Endothelial cell of umbilical vein (primary cell): ENCODE results near the gene EIF4E1B. TPM values are rescaled to one million over a fixed set of nuclear protein-coding genes. Genes with fewer than 3 reads are reported as not detected.

Experiments used
- BruUV-seq: library from RNA; stranded (reverse); fragments of 400-500 nt; replicated peaks from 2 replicates; lab custom pipeline; 2021; lab: Mats Ljungman, UMichigan
- CTCF ChIA-PET: fragments of 300-600, 350-600 bp; sonication (Branson Sonifier 250); formaldehyde crosslinking; loops from one replicate; lab custom pipeline; 2021; ENCODE audit warnings: antibody characterized with exemption, inconsistent platforms; lab: Charles Lee
- POLR2A ChIA-PET: fragments of 300-600, 350-600 bp; sonication (Branson Sonifier 250); formaldehyde crosslinking; loops from one replicate; lab custom pipeline; 2021; ENCODE audit warnings: antibody characterized with exemption, inconsistent platforms; lab: Charles Lee
- DNase-seq: peaks from one replicate; pipeline ENCODE4 v3.0.0-alpha.2; 2011; ENCODE audit warnings: low read depth, low spot score
- FAIRE-seq: peaks from 2 replicates; lab custom pipeline; 2011; peaks lifted over from hg19 to GRCh38; lab: Jason Lieb, UNC
- H2AFZ ChIP-seq: 2 replicates; pipeline ENCODE4 v1.6.0; 2012; ENCODE audit warnings: low read depth, low read length, control low read depth, inconsistent platforms
- H3K27ac ChIP-seq: 2 replicates; pipeline ENCODE4 v1.5.1; 2011; ENCODE audit warnings: low read depth, mild to moderate bottlenecking, control low read depth, low read length, moderate library complexity; ENCODE audit not compliant: insufficient read depth
- H3K27me3 ChIP-seq, 2 experiments: 2 replicates each; pipeline versions ENCODE4 v1.6.0 to v1.6.1; 2011; ENCODE audit warnings: low read length in 2 of 2, mixed read lengths in 1 of 2; ENCODE audit not compliant: control insufficient read depth in 2 of 2, insufficient read depth in 2 of 2
- H3K36me3 ChIP-seq, 2 experiments: 2 replicates in 1 of 2; 3 replicates in 1 of 2; pipeline ENCODE4 v1.5.1; 2011; ENCODE audit warnings: low read length in 2 of 2, mild to moderate bottlenecking in 1 of 2, moderate library complexity in 1 of 2; ENCODE audit not compliant: control insufficient read depth in 2 of 2, insufficient read depth in 2 of 2; ENCODE audit errors: extremely low read depth in 1 of 2
- H3K4me1 ChIP-seq: 3 replicates; pipeline ENCODE4 v1.5.1; 2011; ENCODE audit warnings: mild to moderate bottlenecking, low read length; ENCODE audit not compliant: control insufficient read depth, insufficient read depth; ENCODE audit errors: extremely low read depth
- H3K4me2 ChIP-seq: 2 replicates; pipeline ENCODE4 v1.6.1; 2011; ENCODE audit warnings: low read length, control low read depth, mixed read lengths; ENCODE audit not compliant: insufficient read depth
- H3K4me3 ChIP-seq, 3 experiments: fragments of 200-600 bp in 1 of 3; sonication (generic), shearing (Covaris generic) in 1 of 3; replicated peaks in 1 of 3; 2 replicates each; pipeline ENCODE4 v1.5.1; 2011 to 2016; ENCODE audit warnings: control low read depth in 3 of 3, low read length in 3 of 3, mild to moderate bottlenecking in 2 of 3, inconsistent platforms in 1 of 3, low read depth in 1 of 3, moderate library complexity in 1 of 3; ENCODE audit not compliant: insufficient read depth in 1 of 3
- H3K79me2 ChIP-seq: 2 replicates; pipeline ENCODE4 v1.6.0; 2012; ENCODE audit warnings: low read length, inconsistent platforms; ENCODE audit not compliant: control insufficient read depth, insufficient read depth
- H3K9ac ChIP-seq: replicated peaks from 2 replicates; pipeline ENCODE3; 2011; ENCODE audit warnings: low read length, control low read depth; ENCODE audit not compliant: insufficient read depth; ENCODE audit errors: extremely low read depth
- H3K9me1 ChIP-seq: replicated peaks from 3 replicates; pipeline ENCODE4 v1.6.0; 2011; ENCODE audit warnings: mild to moderate bottlenecking, low read length; ENCODE audit not compliant: control insufficient read depth, insufficient read depth; ENCODE audit errors: extremely low read depth
- H3K9me3 ChIP-seq: replicated peaks from 2 replicates; pipeline ENCODE4 v1.5.1; 2012; ENCODE audit warnings: low read length, inconsistent platforms; ENCODE audit not compliant: control insufficient read depth, insufficient read depth
- H4K20me1 ChIP-seq: replicated peaks from 2 replicates; pipeline ENCODE3; 2011; ENCODE audit warnings: mild to moderate bottlenecking, low read length; ENCODE audit not compliant: control insufficient read depth, insufficient read depth; ENCODE audit errors: extremely low read depth
- EZH2 ChIP-seq: IDR thresholded peaks from 2 replicates; pipeline ENCODE4 v1.6.1; 2012; ENCODE audit warnings: borderline replicate concordance, low read depth, mild to moderate bottlenecking, moderate library complexity, low read length, inconsistent platforms; ENCODE audit not compliant: severe bottlenecking
- FOS ChIP-seq: IDR thresholded peaks from 2 replicates; pipeline ENCODE4 v1.6.1; 2011; ENCODE audit warnings: mild to moderate bottlenecking, low read length, moderate library complexity, borderline replicate concordance; ENCODE audit not compliant: insufficient read depth
- GATA2 ChIP-seq: IDR thresholded peaks from 2 replicates; pipeline ENCODE4 v1.7.0; 2011; ENCODE audit warnings: low read depth, mild to moderate bottlenecking, moderate library complexity, mixed read lengths, low read length; ENCODE audit not compliant: insufficient read length, insufficient read depth
- JUN ChIP-seq: IDR thresholded peaks from 2 replicates; pipeline ENCODE4 v1.6.1; 2011; ENCODE audit warnings: borderline replicate concordance, low read depth; ENCODE audit not compliant: insufficient read length, insufficient read depth
- MYC ChIP-seq: IDR thresholded peaks from one replicate; pipeline ENCODE4 v1.6.1; 2011; ENCODE audit warnings: mild to moderate bottlenecking, low read depth, low read length
- POLR2A ChIP-seq: IDR thresholded peaks from 2 replicates; pipeline ENCODE4 v1.6.1; 2012; ENCODE audit warnings: low read depth, mild to moderate bottlenecking, control low read depth, low read length
- POLR2AphosphoS5 ChIP-seq: IDR thresholded peaks from 2 replicates; pipeline ENCODE4 v1.6.1; 2012; ENCODE audit warnings: low read depth, mild to moderate bottlenecking, control low read depth, low read length, moderate library complexity; ENCODE audit not compliant: insufficient read depth
- dilution Hi-C: fragments of 300-500 bp; cut with MboI; formaldehyde crosslinking; loops from one replicate; pipeline ENCODE4 v1.15.0; 2019; ENCODE audit warnings: low sequenced_read_pairs; ENCODE audit not compliant: extremely low pct_ligation_motif_present
- intact Hi-C: fragments of 100-400 bp; cut with micrococcal nuclease; formaldehyde crosslinking; loops from one replicate; pipeline ENCODE4 v1.10.0; 2022
- polyA plus RNA-seq, 4 experiments: library from polyadenylated mRNA; depleted of rRNA in 3 of 4; stranded (reverse) in 3 of 4; unstranded in 1 of 4; fragments of >200 nt; gene quantifications; 2 replicates each; pipeline versions ENCODE4 v1.2.1 to v1.2.3, GENCODE V29; 2011 to 2012; ENCODE audit warnings: missing spikeins in 1 of 4
- total RNA-seq: library from RNA; stranded (reverse); gene quantifications from 2 replicates; pipeline ENCODE4 v1.2.3, GENCODE V29; 2021
- TF ChIP-seq, protein P1 (sequence below): IDR thresholded peaks from 2 replicates; pipeline ENCODE4 v1.6.1; 2011; ENCODE audit not compliant: insufficient read depth, insufficient read length
- TF ChIP-seq, protein P2 (sequence below), 2 donors: IDR thresholded peaks; 1 replicate in 1 of 2; 2 replicates in 1 of 2; pipeline ENCODE4 v1.5.1; 2011; ENCODE audit warnings: low read length in 2 of 2, mild to moderate bottlenecking in 2 of 2, moderate library complexity in 2 of 2, control low read depth in 1 of 2, inconsistent platforms in 1 of 2, low read depth in 1 of 2; ENCODE audit not compliant: insufficient read depth in 1 of 2; ENCODE audit errors: extremely low read depth in 1 of 2

The EIF4E1B gene
- total and polyA plus RNA-seq, 2 donors (not counting 3 experiments of a cell fraction or from before 2014, with no cell fraction given), result not detected

DNA sequence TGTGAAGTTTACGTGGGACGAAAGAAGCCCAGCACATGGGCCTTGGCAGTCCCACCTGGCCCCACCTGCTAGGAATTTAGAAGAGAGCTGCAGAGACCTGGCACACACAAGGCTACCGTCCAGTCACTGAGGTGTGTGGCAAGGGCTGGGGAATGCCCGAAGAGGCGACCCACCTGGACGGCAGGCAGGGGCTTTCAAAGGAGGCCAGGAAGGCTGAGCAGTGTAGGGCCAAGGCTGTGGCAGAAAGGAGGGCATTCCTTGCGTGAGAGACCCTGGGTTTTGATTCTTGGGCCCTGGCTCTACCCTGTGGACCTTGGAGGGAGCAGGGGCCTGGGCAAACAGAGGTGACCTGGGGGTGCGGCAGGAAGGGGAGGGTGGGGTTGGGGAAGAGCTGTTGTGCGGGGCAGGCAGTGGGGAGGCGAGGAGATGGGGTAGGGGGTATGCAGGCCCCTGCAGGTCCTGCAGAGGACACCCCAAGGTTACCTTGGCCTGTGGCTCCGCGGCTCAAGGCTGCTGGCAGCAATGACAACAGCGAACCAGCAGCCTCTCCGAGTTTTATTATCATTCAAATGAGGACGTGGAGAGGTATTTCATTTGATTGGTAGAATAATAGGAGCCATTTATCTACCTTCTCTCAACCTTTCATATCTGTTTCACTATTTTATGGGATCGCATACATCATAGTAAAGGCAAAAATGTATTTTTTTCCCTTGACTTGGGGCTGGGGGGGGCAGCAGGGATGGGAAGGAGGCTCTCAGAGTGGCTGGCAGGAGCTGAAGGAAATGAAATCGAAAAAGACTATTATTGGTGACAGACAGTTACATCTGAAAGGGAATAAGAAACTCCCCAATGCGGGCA is 41.6 kb downstream of the EIF4E1B start:
- intact Hi-C loops, result no loop called here
- TF ChIP-seq POLR2AphosphoS5 (no peak), JUN (no peak), MYC (no peak), EZH2 (no peak), GATA2 (no peak), FOS (no peak), POLR2A (no peak)
- TF ChIP-seq, protein P1, sequence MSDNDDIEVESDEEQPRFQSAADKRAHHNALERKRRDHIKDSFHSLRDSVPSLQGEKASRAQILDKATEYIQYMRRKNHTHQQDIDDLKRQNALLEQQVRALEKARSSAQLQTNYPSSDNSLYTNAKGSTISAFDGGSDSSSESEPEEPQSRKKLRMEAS, result no peak
- TF ChIP-seq, protein P2, sequence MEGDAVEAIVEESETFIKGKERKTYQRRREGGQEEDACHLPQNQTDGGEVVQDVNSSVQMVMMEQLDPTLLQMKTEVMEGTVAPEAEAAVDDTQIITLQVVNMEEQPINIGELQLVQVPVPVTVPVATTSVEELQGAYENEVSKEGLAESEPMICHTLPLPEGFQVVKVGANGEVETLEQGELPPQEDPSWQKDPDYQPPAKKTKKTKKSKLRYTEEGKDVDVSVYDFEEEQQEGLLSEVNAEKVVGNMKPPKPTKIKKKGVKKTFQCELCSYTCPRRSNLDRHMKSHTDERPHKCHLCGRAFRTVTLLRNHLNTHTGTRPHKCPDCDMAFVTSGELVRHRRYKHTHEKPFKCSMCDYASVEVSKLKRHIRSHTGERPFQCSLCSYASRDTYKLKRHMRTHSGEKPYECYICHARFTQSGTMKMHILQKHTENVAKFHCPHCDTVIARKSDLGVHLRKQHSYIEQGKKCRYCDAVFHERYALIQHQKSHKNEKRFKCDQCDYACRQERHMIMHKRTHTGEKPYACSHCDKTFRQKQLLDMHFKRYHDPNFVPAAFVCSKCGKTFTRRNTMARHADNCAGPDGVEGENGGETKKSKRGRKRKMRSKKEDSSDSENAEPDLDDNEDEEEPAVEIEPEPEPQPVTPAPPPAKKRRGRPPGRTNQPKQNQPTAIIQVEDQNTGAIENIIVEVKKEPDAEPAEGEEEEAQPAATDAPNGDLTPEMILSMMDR (IDR thresholded peaks at IDR 0.05; ENCODE audit: extremely low read depth in 1 of 2, insufficient read depth in 1 of 2, low read depth in 1 of 2, low read length in 2 of 2), result no peak

More for the DNA sequence above, 41.6 kb downstream of the EIF4E1B start:
- no TSS peak for BruUV-seq
- dilution Hi-C loops, result no loop called here
- Histone ChIP-seq H3K4me2 (no peak overlapping the region), H3K79me2 (no peaks in the 10 kb centered on the region), H3K27me3 (peaks cover 9 to 16% of the 10 kb centered on the region in 2 experiments), H3K4me3 (no peak overlapping the region), H4K20me1 (no peaks in the 10 kb centered on the region), H3K9me1 (no peaks in the 10 kb centered on the region), H2AFZ (no peak overlapping the region), H3K36me3 (no peaks in the 10 kb centered on the region), H3K9me3 (no peaks in the 10 kb centered on the region), H3K4me1 (no peaks in the 10 kb centered on the region), H3K9ac (no peak overlapping the region), H3K27ac (no peak overlapping the region)
- FAIRE-seq (no peak), DNase-seq (no peak)
- POLR2A ChIA-PET, result no interaction called here
- CTCF ChIA-PET, result interaction anchor here (2.3 to 3.3 kb wide), 2 partner anchors 11 kb away, joined by 18 to 41 read pairs; no protein-coding TSS in a partner anchor
